ENCODE data around the gene DSG3. TPM values are rescaled to one million over a fixed set of nuclear protein-coding genes. Genes with fewer than 3 reads are reported as not detected.

Gene DSG3
- total and polyA plus RNA-seq, 10 of the 15 experiments (the other 5 are each of a cell fraction or from before 2014, with no cell fraction given), result 0.01 to 0.36 (median 0.30) TPM

DNA sequence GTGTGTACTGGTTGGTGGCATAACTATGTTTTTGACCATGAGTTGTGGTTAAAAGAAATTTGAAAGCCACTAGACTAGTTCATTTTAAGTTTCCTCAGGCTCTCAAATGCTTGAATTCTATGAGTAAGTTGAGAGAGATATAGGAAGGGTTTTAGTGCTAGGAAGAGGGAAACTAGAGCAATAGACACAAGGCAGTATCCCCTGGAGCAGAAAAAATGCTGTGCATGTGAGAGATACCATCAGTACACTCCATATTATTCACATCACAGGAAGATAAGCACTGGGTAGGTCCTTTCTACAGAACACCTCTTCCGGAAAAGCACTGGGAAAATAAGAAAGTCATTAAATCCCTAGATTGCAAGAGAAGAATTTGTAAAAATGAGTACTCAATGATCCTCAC lies 19.3 kb upstream of the DSG3 start:
- Histone ChIP-seq H3K27me3 (replicated peaks in 1 of 2; ENCODE audit: control insufficient read depth in 2 of 2, insufficient read depth in 2 of 2, low read length in 1 of 2) (no peaks in the 10 kb centered on the region), H3K36me3 (ENCODE audit: control insufficient read depth in 2 of 2, insufficient read depth in 2 of 2, low read length in 1 of 2) (no peaks in the 10 kb centered on the region), H3K79me2 (ENCODE audit: control insufficient read depth, insufficient read depth, low read length) (no peaks in the 10 kb centered on the region), H3K4me2 (ENCODE audit: control insufficient read depth, insufficient read depth) (no peak overlapping the region), H3K27ac (ENCODE audit: control insufficient read depth, insufficient read depth) (no peak overlapping the region), H3K9ac (ENCODE audit: control insufficient read depth, insufficient read depth, low read length) (no peak overlapping the region), H3K4me3 (no peak overlapping the region), H3K9me3 (replicated peaks; ENCODE audit: control insufficient read depth, insufficient read depth, low read length) (no peaks in the 10 kb centered on the region; the same call in 2 of the 3 replicates), H2AFZ (ENCODE audit: control insufficient read depth, low read depth, low read length) (no peak overlapping the region), H3K4me1 (ENCODE audit: control insufficient read depth, insufficient read depth, low read length) (no peaks in the 10 kb centered on the region), H4K20me1 (ENCODE audit: control insufficient read depth, insufficient read depth) (no peaks in the 10 kb centered on the region)
- ChIA-PET POLR2A (no interaction called here), SMC1A (ENCODE audit: uncharacterized antibody, unreplicated experiment) (interaction anchor here (1.0 to 6.7 kb wide), 3 partner anchors 8 to 127 kb away, joined by 3 to 53 read pairs (median 6); no protein-coding TSS in a partner anchor), RAD21 (ENCODE audit: unreplicated experiment) (no interaction called here), CTCF (interaction anchor here (2.0 kb wide), 1 partner anchor 9 kb away, joined by 5 read pairs; no protein-coding TSS in a partner anchor)
- BruUV-seq (replicated peaks), result no TSS peak
- no peak for TF ChIP-seq MEF2B (IDR thresholded peaks at IDR 0.05; ENCODE audit: partially characterized antibody, poor library complexity, severe bottlenecking)
- no peak for TF ChIP-seq CEBPB (IDR thresholded peaks at IDR 0.05; ENCODE audit: borderline replicate concordance in 1 of 2, low read depth in 2 of 2, low read length in 2 of 2)
- TF ChIP-seq SIN3A (IDR thresholded peaks at IDR 0.05; ENCODE audit: low read depth, low read length), result no peak
- TF ChIP-seq NR2C1 (IDR thresholded peaks at IDR 0.05), result no peak
- TF ChIP-seq RAD51 (IDR thresholded peaks at IDR 0.05), result no peak
- no peak for TF ChIP-seq MYC (IDR thresholded peaks at IDR 0.05; ENCODE audit: insufficient read depth, insufficient read length, insufficient replicate concordance, low read length, severe bottlenecking)
- no peak for TF ChIP-seq ESRRA (IDR thresholded peaks at IDR 0.05; ENCODE audit: low read length)
- no peak for TF ChIP-seq PML (IDR thresholded peaks at IDR 0.05; ENCODE audit: low read length)
- TF ChIP-seq, protein P1, sequence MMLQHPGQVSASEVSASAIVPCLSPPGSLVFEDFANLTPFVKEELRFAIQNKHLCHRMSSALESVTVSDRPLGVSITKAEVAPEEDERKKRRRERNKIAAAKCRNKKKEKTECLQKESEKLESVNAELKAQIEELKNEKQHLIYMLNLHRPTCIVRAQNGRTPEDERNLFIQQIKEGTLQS (IDR thresholded peaks at IDR 0.05; ENCODE audit: borderline replicate concordance, extremely low read depth, low read depth, low read length), result no peak
- TF ChIP-seq CHD4 (IDR thresholded peaks at IDR 0.05), result no peak
- TF ChIP-seq HCFC1 (IDR thresholded peaks at IDR 0.05; ENCODE audit: low read length), result no peak
- TF ChIP-seq, protein P2, sequence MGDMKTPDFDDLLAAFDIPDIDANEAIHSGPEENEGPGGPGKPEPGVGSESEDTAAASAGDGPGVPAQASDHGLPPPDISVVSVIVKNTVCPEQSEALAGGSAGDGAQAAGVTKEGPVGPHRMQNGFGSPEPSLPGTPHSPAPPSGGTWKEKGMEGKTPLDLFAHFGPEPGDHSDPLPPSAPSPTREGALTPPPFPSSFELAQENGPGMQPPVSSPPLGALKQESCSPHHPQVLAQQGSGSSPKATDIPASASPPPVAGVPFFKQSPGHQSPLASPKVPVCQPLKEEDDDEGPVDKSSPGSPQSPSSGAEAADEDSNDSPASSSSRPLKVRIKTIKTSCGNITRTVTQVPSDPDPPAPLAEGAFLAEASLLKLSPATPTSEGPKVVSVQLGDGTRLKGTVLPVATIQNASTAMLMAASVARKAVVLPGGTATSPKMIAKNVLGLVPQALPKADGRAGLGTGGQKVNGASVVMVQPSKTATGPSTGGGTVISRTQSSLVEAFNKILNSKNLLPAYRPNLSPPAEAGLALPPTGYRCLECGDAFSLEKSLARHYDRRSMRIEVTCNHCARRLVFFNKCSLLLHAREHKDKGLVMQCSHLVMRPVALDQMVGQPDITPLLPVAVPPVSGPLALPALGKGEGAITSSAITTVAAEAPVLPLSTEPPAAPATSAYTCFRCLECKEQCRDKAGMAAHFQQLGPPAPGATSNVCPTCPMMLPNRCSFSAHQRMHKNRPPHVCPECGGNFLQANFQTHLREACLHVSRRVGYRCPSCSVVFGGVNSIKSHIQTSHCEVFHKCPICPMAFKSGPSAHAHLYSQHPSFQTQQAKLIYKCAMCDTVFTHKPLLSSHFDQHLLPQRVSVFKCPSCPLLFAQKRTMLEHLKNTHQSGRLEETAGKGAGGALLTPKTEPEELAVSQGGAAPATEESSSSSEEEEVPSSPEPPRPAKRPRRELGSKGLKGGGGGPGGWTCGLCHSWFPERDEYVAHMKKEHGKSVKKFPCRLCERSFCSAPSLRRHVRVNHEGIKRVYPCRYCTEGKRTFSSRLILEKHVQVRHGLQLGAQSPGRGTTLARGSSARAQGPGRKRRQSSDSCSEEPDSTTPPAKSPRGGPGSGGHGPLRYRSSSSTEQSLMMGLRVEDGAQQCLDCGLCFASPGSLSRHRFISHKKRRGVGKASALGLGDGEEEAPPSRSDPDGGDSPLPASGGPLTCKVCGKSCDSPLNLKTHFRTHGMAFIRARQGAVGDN (IDR thresholded peaks at IDR 0.05), result no peak
- no peak for TF ChIP-seq JUNB (IDR thresholded peaks at IDR 0.05)
- no peak for ATAC-seq
- FAIRE-seq, result no peak
- in situ Hi-C loops (cut with MboI) (loop anchor here (10.0 kb wide), 1 partner anchor 127 kb away; no protein-coding TSS in a partner anchor), intact Hi-C loops (cut with micrococcal nuclease; ENCODE audit: unreplicated experiment) (loop anchor here (5.0 to 10.0 kb wide), 3 partner anchors 294 to 547 kb away; no protein-coding TSS in a partner anchor)
- 71% methylated on average over 1 of the region's 1 CpG for WGBS (ENCODE audit: insufficient coverage, insufficient replicate concordance, low lambda C conversion rate, missing lambda C conversion rate)
- no peak for DNase-seq (ENCODE audit: low read depth, low spot score)

Data from GM12878 (cell line).